ENCODE results near the gene RREB1.

DNA sequence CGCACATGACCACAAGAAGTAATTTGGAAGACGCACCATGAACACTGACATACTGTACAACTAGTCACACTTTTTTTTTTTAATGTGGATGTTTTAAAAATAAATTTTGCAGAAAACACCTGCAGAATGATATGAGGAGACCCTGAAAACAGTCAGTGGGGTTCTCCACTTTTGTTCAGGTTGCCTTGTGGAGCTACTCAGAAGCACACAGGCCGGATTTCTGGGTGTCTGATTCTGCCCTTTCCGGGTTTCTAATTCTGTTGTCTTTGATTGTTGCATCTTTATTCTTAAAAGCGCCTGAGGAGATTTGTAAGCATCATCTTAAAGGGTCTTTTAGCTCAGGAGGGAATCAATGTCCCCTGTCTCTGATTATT, 130.8 kb downstream of the RREB1 start:
- TF ChIP-seq POLR2A (IDR thresholded peaks at IDR 0.05): no peak
- TF ChIP-seq, protein P1, sequence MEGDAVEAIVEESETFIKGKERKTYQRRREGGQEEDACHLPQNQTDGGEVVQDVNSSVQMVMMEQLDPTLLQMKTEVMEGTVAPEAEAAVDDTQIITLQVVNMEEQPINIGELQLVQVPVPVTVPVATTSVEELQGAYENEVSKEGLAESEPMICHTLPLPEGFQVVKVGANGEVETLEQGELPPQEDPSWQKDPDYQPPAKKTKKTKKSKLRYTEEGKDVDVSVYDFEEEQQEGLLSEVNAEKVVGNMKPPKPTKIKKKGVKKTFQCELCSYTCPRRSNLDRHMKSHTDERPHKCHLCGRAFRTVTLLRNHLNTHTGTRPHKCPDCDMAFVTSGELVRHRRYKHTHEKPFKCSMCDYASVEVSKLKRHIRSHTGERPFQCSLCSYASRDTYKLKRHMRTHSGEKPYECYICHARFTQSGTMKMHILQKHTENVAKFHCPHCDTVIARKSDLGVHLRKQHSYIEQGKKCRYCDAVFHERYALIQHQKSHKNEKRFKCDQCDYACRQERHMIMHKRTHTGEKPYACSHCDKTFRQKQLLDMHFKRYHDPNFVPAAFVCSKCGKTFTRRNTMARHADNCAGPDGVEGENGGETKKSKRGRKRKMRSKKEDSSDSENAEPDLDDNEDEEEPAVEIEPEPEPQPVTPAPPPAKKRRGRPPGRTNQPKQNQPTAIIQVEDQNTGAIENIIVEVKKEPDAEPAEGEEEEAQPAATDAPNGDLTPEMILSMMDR (IDR thresholded peaks at IDR 0.05): no peak
- TF ChIP-seq EP300 (IDR thresholded peaks at IDR 0.05; ENCODE audit: low read depth): no peak

Data from transverse colon (tissue), 3 donors.